ENCODE results near the gene CLPX. TPM values are rescaled to one million over a fixed set of nuclear protein-coding genes. Genes with fewer than 3 reads are reported as not detected.

The CLPX gene
- total RNA-seq, 1 experiment from 2014 or later, result 19.3 TPM

DNA sequence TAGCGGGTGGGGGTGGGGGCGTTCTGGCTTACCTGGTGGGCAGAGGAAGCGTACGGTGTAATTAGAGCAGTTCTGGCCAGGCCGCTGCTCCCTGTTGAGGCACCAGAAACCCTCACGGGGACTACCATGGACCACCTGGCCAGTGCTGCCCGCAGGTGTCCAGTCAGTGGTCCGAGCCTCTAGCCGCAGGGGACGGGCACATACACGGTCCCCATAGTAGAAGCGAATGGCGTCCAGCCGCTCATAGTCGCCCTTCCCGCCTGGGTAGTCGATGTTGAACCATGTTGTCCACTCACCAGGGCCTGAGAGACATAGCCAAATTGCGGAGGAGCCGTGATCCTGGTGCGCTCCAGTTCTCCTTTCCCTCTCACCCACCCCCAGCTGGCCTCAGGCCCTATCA is 21.6 kb upstream of the CLPX start:
- ChIA-PET POLR2A (ENCODE audit: unreplicated experiment) (interaction anchor here (0.6 kb wide), 1 partner anchor 927 kb away, joined by 4 read pairs; no protein-coding TSS in a partner anchor), CTCF (no interaction called here)
- Histone ChIP-seq H3K79me2 (ENCODE audit: low read length) (no peaks in the 10 kb centered on the region), H3K27me3 (ENCODE audit: low read length) (no peaks in the 10 kb centered on the region), H3K4me3 (ENCODE audit: low read length) (no peak overlapping the region), H3K36me3 (ENCODE audit: low read depth, low read length) (no peaks in the 10 kb centered on the region), H3K9me2 (replicated peaks; ENCODE audit: low read length) (no peaks in the 10 kb centered on the region), H3K4me1 (ENCODE audit: insufficient read depth, low read length) (no peaks in the 10 kb centered on the region), H2AFZ (ENCODE audit: low read length) (no peak overlapping the region), H3K9me3 (ENCODE audit: low read length) (no peaks in the 10 kb centered on the region), H3K4me2 (ENCODE audit: low read length) (no peak overlapping the region), H3F3A (ENCODE audit: low read length, unreplicated experiment) (no peaks in the 10 kb centered on the region), H3K27ac (ENCODE audit: low read length) (no peak overlapping the region), H3K9ac (ENCODE audit: low read length) (no peak overlapping the region), H4K20me1 (ENCODE audit: low read length) (no peaks in the 10 kb centered on the region)
- TF ChIP-seq EZH2phosphoT487 (IDR thresholded peaks at IDR 0.05; ENCODE audit: borderline replicate concordance, low read length) (no peak), EZH2 (IDR thresholded peaks at IDR 0.05; ENCODE audit: low read length, unreplicated experiment) (no peak)
- TF ChIP-seq, protein P1, sequence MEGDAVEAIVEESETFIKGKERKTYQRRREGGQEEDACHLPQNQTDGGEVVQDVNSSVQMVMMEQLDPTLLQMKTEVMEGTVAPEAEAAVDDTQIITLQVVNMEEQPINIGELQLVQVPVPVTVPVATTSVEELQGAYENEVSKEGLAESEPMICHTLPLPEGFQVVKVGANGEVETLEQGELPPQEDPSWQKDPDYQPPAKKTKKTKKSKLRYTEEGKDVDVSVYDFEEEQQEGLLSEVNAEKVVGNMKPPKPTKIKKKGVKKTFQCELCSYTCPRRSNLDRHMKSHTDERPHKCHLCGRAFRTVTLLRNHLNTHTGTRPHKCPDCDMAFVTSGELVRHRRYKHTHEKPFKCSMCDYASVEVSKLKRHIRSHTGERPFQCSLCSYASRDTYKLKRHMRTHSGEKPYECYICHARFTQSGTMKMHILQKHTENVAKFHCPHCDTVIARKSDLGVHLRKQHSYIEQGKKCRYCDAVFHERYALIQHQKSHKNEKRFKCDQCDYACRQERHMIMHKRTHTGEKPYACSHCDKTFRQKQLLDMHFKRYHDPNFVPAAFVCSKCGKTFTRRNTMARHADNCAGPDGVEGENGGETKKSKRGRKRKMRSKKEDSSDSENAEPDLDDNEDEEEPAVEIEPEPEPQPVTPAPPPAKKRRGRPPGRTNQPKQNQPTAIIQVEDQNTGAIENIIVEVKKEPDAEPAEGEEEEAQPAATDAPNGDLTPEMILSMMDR (conservative IDR thresholded peaks at IDR 0.05; ENCODE audit: low read depth, low read length), result no peak
- DNase-seq (no peak), ATAC-seq (no peak)
- no TSS peak for BruUV-seq (replicated peaks)
- intact Hi-C loops (cut with micrococcal nuclease), result no loop called here

DNA sequence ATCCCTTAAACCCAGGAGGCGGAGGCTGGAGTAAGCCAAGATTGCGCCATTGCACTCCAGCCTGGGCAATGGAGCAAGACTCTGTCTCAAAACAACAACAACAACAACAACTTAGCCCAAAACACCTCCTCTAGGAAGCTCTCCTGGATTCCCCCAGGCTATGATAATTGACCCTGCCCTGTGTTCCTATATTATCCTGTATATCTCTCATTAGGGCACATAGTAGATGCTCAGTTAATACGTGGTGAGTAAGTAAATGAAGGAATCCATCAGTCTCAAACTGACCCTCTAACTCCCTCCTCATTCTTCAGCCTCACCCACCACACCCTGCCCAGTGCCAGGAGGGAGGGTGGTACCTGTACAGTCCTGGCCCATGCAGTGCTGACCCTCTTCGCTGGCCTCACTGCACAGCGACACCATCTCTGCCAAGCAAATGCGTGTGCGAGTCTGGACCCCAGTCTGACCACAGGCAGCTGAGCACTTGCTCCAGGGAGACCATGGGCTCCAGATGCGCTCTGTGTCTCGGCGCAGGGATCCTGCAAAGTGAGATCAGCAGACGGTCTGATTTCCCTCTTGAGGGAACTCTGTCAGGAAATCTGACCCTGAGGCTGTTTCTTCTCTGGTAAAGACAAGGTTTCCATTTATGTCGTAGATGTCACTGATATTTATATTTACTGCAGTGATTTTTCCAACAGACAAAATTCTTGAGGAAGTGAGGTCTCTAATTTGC is 20.0 kb upstream of the CLPX start:
- no peak overlapping the region for H2AFZ ChIP-seq (ENCODE audit: low read length)
- BruUV-seq (replicated peaks), result no TSS peak
- H3K27ac ChIP-seq (ENCODE audit: low read length), result no peak overlapping the region
- H3K9me2 ChIP-seq (replicated peaks; ENCODE audit: low read length), result no peaks in the 10 kb centered on the region
- H3K4me3 ChIP-seq (ENCODE audit: low read length), result no peak overlapping the region
- no peaks in the 10 kb centered on the region for H3K27me3 ChIP-seq (ENCODE audit: low read length)
- no peak for TF ChIP-seq EZH2 (IDR thresholded peaks at IDR 0.05; ENCODE audit: low read length, unreplicated experiment)
- no peak for TF ChIP-seq EZH2phosphoT487 (IDR thresholded peaks at IDR 0.05; ENCODE audit: borderline replicate concordance, low read length)
- TF ChIP-seq, protein P1 (conservative IDR thresholded peaks at IDR 0.05; ENCODE audit: low read depth, low read length), result no peak
- ChIA-PET POLR2A (ENCODE audit: unreplicated experiment) (no interaction called here), CTCF (no interaction called here)
- H3K4me2 ChIP-seq (ENCODE audit: low read length), result no peak overlapping the region
- no peaks in the 10 kb centered on the region for H4K20me1 ChIP-seq (ENCODE audit: low read length)
- H3F3A ChIP-seq (ENCODE audit: low read length, unreplicated experiment), result no peaks in the 10 kb centered on the region
- H3K9ac ChIP-seq (ENCODE audit: low read length), result no peak overlapping the region
- no peak for ATAC-seq
- DNase-seq, result no peak
- no peaks in the 10 kb centered on the region for H3K4me1 ChIP-seq (ENCODE audit: insufficient read depth, low read length)
- no peaks in the 10 kb centered on the region for H3K36me3 ChIP-seq (ENCODE audit: low read depth, low read length)
- intact Hi-C loops (cut with micrococcal nuclease), result no loop called here
- H3K9me3 ChIP-seq (ENCODE audit: low read length), result no peaks in the 10 kb centered on the region
- H3K79me2 ChIP-seq (ENCODE audit: low read length), result no peaks in the 10 kb centered on the region

DNA sequence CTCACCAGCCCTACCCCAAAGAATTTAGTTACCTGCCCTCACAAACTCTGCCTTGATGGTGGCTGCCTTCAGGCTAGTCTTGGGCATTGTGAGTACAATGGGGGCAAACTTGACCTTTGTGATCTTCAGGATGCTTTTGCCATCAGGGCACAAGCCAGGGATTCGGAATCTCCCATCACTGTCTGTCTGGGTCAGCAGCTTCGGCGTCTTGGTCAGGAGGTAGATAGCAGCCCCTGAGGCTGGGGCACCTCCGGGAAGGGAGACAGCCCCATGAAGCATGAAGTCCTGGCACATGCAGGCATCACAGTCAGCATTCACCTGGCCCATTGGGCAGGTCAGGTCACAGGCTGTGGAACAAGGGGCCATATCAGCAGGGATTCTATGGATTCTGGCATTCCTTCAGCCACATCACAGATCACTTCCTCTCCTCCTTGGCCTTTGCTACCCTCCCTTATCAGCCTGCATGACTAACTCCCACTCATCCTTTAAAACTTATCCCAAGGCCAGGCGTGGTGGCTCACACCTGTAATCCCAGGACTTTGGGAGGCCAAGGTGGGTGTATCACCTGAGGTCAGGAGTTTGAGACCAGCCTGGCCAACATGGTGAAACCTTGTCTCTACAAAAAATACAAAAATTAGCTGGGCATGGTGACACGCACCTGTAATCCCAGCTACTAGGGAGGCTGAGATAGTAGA is 19.2 kb upstream of the CLPX start:
- CTCF ChIA-PET, result no interaction called here
- H3F3A ChIP-seq (ENCODE audit: low read length, unreplicated experiment), result no peaks in the 10 kb centered on the region
- H3K4me3 ChIP-seq (ENCODE audit: low read length), result no peak overlapping the region
- no peaks in the 10 kb centered on the region for H3K9me2 ChIP-seq (replicated peaks; ENCODE audit: low read length)
- no peaks in the 10 kb centered on the region for H3K4me1 ChIP-seq (ENCODE audit: insufficient read depth, low read length)
- no peak overlapping the region for H2AFZ ChIP-seq (ENCODE audit: low read length)
- H3K4me2 ChIP-seq (ENCODE audit: low read length), result no peak overlapping the region
- no peak overlapping the region for H3K9ac ChIP-seq (ENCODE audit: low read length)
- ATAC-seq (no peak), DNase-seq (no peak)
- POLR2A ChIA-PET (ENCODE audit: unreplicated experiment), result no interaction called here
- no peaks in the 10 kb centered on the region for H3K36me3 ChIP-seq (ENCODE audit: low read depth, low read length)
- intact Hi-C loops (cut with micrococcal nuclease), result no loop called here
- H3K27ac ChIP-seq (ENCODE audit: low read length), result no peak overlapping the region
- H4K20me1 ChIP-seq (ENCODE audit: low read length), result no peaks in the 10 kb centered on the region
- TF ChIP-seq EZH2phosphoT487 (IDR thresholded peaks at IDR 0.05; ENCODE audit: borderline replicate concordance, low read length), result no peak
- no peak for TF ChIP-seq EZH2 (IDR thresholded peaks at IDR 0.05; ENCODE audit: low read length, unreplicated experiment)
- TF ChIP-seq, protein P1 (conservative IDR thresholded peaks at IDR 0.05; ENCODE audit: low read depth, low read length), result no peak
- no peaks in the 10 kb centered on the region for H3K9me3 ChIP-seq (ENCODE audit: low read length)
- H3K27me3 ChIP-seq (ENCODE audit: low read length), result no peaks in the 10 kb centered on the region
- H3K79me2 ChIP-seq (ENCODE audit: low read length), result no peaks in the 10 kb centered on the region
- BruUV-seq (replicated peaks), result no TSS peak

All from PC-3 (cell line).